Anterior cingulate cortex (tissue), 58 donors: Measurements from ENCODE around the gene BEAN1.

Source experiments
- DNase-seq, 58 donors: peaks; one replicate each; lab custom pipeline; 2025; lab: John Stamatoyannopoulos, UW

Gene BEAN1

DNA sequence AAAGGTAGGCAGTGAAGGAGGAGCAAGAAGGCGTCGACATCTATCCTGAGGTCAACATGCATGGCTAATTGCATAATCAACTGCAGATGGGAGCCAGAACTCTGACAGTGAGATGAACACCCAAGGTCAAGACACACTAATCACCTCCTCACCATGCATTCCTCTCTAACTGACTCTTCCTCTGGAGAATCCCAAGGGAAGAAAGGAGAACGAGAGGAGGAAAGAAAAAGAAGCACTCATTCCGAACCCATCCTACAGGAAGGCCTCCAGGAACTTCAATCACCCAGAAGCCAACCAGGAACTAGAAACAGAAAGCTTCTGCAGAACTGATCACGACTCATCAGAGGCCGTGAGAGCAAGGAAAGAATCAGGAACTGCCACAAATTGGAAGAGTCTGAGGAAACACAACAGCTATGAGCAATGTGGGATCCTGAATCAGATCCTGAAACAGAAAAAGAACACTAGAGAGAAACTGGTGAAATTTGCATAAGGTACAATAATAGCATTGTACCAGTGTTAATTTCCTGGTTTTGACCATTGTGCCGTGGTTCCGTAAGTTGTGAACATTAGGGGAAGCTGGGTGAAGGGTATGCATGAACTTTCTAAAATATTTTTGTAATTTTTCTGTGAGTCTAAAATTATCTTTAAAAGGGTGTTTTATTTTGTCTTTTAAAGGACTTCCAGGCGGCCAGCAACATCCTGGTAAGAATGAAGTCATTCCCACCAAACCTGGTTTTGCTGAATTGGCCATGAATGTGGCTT is 10.0 kb upstream of the BEAN1 start:
- no peak for DNase-seq

DNA sequence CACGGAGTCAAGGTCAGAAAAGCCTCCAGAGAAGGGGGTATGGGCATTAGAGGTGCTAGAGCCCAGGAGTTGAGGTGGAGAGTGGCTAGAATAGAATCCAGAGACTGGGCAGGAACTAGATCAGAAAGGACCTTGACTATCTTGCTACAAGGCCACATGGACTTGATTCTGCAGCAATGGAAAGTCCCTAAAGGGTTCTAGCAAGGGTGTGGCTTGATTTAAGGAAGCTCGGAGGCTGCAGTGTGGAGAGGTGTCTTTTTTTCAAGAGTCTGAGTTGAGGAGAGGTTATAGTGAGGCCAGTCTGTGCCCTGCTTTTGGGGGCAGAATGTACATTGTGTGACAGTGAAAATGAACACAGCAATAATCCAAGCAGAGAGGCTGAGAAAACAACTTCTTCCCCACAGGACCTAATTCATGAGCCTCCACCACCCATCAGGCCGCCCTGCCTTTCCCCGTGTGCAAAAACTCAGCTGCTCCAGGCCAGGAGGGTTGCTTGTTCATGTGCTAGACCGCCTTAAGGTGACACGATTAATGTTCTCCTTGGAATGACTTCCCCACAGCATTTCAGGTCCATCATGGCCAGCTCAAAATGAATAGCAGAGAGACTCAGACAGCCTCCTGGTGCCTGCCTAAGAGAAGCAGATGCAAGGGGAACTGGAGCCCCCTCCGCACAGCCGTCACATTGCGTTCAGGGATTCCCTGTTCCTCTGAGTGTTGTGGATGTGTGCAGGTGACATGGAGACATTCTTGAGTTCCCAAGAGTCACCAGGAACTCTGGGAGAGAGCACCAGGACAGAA is 8.7 kb upstream of the BEAN1 start:
- DNase-seq = no peak

DNA sequence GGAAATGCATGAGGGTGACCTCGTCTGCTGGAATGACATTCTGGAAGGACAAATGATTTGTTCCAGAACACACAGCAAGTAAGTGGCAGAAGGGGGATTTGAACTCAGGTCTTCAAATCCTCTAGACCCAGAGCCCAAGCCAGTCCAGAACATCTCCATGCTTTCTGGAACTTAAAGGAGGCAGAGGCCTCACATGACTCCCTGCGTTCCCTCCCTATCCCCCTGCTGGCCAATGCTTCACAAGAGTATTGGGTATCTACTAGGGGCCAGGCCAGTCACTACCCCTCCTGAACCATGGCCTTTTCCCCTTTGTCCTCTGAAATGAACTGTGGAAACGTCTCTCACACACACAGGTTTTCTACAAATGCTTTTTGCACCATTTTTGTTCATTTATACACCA is 7.6 kb upstream of the BEAN1 start:
- DNase-seq = no peak

DNA sequence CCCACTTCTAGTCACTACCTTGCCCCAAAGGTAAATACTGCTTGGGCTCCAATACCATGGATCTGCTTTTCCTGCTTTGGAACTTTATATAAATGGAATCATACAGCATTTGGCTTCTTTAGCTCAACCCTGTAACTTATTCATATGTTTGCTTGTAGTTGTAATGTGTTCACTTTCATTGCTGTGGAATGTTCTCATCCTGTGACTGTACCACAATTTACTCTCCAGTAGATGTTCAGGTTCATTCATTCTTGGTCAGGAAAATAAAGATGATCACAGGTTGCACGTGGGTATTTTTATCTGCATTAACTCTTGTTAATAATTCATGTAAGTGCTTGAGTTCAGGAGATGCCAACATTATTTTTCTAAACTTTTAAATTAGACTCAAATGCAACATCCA is 6.7 kb upstream of the BEAN1 start:
- DNase-seq = no peak

DNA sequence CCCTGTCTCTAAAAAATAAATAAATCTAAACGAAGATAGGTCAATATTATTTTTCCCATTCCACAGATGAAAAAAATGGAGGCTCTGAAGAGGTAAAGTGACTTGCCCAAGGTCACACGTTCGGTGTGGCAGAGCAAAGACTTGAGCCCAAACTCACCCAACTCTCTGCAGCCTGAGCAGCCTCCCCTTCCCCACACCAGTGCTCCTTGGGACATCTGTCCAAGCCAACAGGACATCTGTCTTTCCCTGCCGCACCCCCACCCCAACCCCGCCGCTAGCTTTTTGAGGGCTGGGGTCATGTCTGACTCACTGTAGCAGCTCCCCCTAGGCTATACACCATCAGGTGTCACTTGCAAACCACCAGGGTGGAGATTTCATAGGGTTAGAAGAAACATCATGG is 5.2 kb upstream of the BEAN1 start:
- DNase-seq = no peak

DNA sequence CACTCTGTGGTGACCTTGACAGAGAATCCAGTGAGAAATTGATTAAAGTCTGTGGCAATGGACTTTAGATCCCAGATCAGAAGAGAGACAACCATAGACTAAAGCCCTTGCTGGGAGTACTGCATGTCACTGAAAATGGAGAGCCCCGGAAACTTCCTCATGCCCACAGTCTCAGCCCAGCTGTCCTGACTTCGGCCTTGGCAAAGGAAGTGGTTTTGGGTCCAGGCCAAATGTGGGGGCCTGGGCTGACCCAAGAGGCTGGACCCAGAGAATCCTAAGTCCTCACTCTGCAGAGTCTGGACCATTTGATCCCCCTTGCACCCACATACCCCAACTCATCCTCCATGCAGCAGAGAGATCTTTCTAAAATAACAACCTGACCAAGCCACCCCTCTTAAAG is 4.7 kb upstream of the BEAN1 start:
- no peak for DNase-seq

DNA sequence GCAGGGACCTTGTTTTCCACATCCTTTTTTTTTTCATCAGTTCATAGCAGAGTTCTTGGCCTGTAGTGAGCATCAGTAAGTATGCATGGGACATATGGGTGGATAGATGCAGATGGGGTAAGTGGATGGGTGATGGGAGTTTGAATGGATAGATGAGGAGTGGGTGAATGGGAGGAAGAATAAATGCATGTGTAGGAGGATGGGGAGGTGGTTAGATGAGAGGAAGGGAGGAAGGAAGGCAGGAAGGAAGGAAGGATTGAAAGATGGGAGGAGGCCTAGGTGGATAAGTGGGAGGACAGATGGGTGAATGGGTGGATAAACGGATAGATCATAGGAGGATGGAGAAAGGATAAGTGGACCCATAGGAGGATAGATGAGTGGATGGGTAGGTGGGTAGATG is 3.9 kb upstream of the BEAN1 start:
- DNase-seq = no peak

DNA sequence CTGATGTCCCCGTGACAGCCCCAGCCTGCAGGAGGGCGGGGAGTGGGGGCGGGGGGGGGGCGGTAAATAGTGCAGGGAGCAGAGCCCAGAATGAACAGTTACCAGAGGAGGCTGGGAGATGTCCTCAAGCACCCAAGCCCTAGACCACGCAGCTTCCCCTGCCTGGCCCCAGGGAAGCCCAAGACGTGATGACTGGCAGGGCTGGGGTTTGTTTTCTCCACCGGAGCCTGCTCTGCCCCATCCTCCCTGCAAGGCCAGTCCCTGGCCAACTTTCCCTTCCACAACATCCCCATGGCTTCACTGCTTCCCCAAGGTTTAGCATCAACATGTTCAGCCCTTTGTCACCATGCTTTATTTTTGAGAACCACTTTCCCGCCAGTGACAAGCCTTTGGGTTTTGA is 1.4 kb upstream of the BEAN1 start:
- DNase-seq = no peak

DNA sequence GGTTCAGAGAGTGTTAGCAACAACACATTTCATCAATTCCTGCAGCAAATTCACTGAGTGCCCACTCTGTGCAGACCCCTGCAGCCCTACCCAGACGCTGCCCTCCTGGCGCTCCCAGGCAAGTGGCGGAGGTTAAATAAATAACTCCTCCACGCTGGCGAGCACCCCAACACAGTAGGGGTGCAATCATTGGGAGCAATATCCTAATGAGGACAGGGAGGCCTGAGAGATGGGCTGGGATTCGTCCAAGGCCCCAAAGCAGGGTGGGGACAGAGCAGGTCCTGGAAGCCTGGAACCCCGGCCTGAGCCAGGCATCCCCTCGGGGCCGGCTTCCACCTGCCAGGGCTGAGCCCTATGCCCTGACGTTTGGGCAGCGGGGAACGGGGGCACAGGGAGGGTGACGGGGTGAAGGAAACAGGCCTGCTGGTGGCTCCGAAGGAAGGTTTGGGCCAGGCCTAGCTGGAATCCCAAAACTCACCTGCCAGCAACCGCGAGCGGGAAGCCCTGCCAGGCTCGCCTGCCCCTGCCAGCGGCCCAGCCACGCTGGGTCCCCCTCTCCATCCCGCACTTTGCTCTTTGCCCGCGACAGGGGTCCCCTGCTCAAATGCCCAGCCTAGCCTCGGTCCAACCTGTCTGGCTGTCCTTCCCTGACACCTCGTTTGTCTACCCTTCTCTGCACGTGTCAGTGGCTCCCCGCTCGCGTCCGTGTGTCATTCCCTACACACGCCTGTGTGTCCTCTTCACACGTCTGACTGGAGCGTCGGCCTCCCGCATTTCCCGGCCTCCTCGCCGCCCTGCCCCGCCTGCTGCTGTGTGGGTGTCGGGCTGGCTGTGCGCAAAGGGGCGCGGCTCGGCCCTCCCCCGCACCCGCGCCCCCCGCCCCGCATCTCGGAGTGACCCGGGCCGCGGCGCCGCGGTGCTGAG is 721 bp upstream of the BEAN1 start:
- DNase-seq = no peak

DNA sequence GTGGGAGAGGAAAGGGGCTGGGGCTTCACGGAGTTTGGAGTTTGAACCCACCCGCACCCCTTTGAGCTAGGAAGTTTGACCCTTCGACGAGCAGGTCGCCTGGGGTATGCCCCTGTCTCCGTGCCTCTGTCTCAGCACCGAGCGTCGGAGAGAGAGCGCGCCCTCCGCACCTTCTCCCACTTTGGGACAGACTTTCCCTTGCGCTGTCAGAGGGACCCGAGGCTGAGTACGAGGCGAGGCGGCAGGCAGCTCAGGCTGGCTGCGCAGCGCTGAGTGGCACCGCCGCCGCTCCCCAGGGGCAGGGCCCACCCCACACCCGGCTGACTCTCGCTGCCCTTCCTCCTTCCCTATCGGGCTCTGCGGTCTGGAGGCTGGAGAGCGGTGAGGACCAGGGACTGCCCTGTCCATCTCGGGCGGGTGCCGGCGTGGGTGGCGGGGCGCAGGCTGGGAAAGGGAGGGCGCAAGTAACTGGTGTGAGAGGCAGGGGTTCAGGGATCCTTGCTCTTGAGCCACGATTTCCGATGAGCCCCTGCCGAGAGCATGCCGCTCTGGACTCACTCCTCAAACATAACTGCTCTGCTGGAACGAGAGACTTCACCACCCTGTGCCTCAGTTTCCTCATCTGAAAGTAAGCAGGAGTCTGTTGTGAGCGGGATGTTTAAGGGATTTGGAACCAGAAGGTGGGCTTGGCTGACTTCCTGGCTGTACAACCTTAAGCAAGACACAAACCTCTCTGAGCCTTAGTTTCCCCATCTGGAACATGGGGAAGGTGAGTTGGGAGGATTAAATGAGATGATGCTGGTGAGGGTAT is 981 bp downstream of the BEAN1 start:
- no peak for DNase-seq

DNA sequence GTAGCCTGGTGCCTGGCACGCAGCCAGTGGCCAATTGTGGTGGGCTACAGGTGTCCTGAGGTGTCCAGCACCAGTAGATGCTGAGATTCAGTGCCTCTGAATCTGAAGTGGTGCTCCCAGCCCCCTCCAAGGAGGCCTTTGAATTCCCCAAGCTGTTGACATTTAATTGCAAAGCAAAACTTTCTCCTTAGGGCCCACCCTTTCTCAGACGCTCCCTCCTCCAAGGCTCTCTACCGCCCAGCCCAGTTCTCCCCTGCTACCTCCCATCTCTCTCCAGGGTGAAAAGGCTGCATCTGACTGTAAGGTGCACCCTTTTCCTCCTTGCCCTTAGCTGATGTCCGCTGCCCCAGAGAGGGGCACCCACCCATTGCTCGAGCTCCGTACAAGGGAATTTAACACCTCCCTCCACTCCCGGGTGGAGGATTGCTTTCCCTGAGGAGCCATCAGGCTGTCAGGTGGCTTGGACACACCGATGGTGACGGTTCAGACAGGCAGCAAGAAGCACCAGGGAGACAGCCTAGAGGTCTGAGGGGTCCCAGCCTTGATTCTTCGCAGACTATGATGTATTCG is 1.7 kb downstream of the BEAN1 start:
- DNase-seq = no peak

DNA sequence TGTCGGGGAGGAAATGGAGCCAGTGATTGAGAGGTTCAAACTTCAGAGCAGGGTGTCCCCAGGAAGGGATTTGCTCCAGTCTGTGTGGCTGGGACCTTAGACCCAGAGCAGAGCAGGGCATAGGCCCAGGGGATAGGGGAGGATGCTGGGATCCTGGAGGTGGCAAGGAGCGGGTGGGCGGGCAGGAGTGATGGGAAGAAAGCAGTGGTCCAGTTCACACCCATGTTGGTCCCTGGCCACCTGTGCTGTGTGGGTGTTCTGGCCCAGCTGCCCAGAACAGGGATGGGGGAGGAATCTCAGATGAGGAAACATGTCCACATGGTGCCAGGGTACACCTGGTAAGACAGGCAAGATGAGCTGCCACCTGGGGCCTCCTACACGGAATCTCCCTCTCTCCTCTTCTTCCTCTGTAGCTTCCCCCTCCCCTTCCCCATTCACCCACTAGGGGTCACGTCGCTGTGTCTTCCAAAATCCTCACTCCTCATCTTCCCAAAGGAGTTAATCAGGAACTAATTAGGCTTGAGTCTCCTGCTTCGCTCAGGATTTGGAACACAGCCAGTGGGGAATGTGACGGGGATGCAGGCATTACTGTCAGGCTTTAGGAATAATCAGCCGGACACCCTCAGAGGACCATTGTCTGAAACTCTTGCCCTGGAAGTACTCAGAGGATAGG is 2.3 kb downstream of the BEAN1 start:
- DNase-seq = no peak

DNA sequence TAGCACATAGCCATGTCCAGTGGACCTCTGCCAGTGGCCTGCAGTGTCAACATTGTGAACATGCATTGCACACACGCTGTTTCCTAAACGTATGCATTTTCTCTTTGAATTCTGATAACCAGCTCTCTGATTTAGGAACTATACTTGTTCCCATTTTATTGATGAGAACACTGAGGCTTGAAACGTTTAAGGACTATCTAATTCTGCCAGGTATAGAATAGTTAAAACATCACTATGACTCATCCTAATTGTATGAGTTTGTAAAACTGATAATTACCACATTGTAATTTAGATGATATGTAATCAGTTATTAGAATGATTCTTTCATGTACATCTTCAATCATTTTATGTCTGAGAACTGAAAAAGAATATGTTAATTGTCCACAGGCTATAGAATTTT is 3.1 kb downstream of the BEAN1 start:
- DNase-seq = no peak

DNA sequence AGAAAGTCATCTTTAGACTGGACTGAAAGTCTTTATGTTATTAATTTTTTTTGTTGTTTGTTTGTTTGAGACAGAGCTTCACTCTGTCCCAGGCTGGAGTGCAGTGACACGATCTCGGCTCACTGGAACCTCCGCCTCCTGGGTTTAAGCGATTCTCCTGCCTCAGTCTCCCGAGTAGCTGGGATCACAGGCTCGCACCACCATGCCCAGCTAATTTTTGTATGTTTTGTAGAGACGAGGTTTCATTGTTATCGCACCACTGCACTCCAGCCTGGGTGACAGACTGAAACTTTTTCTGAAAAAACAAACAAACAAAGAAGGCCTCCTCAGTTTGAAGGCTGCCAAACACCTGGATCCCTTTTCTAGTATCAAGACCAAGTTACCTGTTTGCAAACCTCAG is 4.7 kb downstream of the BEAN1 start:
- DNase-seq = no peak

DNA sequence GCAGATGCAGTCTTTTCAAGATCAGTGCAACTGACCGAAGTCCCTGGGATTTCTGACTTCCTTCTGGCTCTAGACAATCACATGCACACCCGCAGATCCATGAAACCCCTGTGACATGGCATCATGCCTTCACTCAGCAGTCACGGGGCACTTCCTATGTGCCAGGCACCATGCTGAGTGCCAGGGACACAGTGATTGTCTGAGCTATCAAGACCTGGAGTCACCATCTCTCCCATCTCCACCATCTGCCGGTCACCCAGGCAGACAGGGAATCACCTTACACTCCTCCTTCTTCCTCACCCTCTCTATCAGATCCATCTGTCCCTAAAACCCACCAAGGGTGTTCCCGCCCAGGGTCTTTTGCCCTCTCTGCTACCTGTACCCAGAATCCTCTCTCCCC is 5.3 kb downstream of the BEAN1 start:
- no peak for DNase-seq

DNA sequence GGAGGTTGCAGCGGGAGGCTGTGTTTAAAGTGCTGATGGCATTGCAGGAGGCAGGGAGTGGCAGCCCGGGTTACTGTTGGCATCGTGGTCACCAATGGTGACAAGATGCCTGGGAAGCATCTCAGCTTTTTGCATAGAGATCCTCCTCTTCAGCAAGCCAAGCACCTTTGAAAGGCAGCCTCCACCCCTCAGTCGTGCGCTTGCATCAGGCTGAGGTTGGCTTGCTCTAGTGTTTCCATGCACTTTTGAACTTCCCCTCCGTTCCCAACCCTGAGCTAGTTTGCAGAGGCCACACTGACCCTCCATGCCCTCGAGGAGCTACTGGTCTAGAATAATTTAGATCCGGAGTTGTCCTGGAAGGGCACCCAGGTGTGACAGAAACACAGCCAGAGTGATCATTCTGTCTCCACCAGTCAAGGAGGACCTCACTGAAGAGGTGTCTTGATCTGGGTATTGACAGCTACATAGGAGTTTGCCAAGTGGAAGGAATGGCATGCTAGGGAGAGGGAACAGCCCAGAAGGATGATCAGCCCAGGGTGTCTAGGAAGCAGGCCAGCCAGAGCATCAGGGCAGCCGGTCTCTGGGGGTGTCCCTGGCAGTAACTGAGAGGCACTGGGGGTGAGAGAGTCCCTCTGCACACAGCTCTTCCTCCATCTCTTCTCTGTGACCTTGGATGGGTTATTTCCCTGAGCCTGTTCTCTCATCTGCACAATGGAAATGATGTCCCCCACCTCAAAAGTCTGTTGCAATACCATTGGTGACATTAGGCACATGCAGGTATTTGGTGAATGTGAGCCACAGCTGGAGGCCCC is 7.7 kb downstream of the BEAN1 start:
- DNase-seq = no peak

DNA sequence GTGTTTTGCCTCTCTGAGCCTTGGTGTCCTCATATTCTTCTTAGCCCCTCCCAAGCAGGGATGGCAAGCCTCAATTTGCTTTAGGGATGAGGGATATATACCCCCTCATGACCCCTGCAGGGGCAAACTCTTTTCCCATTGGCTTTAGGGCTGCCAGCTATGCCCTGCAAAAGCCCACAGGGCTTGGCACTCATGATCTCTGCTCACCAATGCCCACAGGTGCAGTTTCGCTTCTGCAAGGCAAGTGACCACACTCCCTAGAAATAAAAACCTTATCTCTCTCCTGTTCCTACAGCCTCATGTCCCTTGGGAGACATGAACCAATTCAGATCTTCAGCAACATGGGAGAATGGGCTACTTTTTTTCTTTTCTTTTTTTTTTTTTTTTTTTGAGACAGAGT is 8.8 kb downstream of the BEAN1 start:
- DNase-seq = no peak

DNA sequence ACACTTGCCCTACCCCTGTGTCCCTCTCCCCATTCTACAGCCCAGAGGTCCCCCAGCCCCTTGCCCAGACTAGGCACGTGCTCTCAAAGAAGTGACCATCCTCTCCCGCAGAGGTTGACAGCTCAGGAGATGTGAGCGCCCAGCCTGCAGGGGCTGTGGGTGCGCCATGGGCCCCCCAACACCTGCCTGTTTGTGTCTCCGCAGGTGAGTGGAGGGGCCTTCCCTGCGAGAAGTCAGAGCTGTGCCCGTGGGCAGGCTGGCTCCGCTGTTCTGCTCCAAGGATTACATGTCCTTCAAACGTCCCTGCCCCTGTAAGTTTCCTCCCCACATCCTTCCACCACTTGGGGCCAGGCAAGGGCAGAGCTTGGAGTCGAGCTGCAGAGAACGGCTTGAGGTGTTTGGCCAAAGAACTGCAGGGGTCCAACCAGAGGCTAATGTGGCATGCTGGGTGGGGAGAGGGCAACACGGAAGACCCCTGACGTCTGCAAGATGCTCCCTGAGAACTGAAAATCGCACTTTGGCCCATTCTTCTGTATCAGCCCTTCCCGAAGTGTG is 10.4 kb downstream of the BEAN1 start:
- DNase-seq = no peak
